Smooth muscle cell of the brain vasculature (primary cell): ENCODE measurements around the gene CFAP20DC.

Source experiments
- DNase-seq: peaks from one replicate; pipeline ENCODE4 v3.0.0-alpha.2; 2012; ENCODE audit warnings: low read depth, low spot score

The CFAP20DC gene

GRCh38 chr3:58801541-58801940 lies 248.3 kb downstream of the CFAP20DC start:
- DNase-seq: no peak

- no peak for DNase-seq
Measured at GRCh38 chr3:58800940-58801339, 248.9 kb downstream of the CFAP20DC start.

GRCh38 chr3:58800032-58800431 lies 249.8 kb downstream of the CFAP20DC start:
- DNase-seq: no peak

- no peak for DNase-seq
Measured at GRCh38 chr3:58799271-58799670, 250.6 kb downstream of the CFAP20DC start.

GRCh38 chr3:58798312-58798711 lies 251.5 kb downstream of the CFAP20DC start:
- no peak for DNase-seq

GRCh38 chr3:58794750-58795149 lies 255.1 kb downstream of the CFAP20DC start:
- no peak for DNase-seq

- DNase-seq: no peak
Measured at GRCh38 chr3:58793938-58794337, 255.9 kb downstream of the CFAP20DC start.

GRCh38 chr3:58792921-58793451 lies 256.8 kb downstream of the CFAP20DC start:
- DNase-seq: no peak

GRCh38 chr3:58789385-58789784 lies 260.4 kb downstream of the CFAP20DC start:
- DNase-seq: no peak

GRCh38 chr3:58784888-58785287 lies 264.9 kb downstream of the CFAP20DC start:
- no peak for DNase-seq

GRCh38 chr3:58784425-58784824 lies 265.4 kb downstream of the CFAP20DC start:
- no peak for DNase-seq

GRCh38 chr3:58783845-58784244 lies 266.0 kb downstream of the CFAP20DC start:
- no peak for DNase-seq

- DNase-seq: no peak
Measured at GRCh38 chr3:58779934-58780333, 269.9 kb downstream of the CFAP20DC start.

GRCh38 chr3:58776231-58776630 lies 273.6 kb downstream of the CFAP20DC start:
- no peak for DNase-seq

GRCh38 chr3:58772462-58772861 lies 277.4 kb downstream of the CFAP20DC start:
- DNase-seq: no peak

- DNase-seq: no peak
Measured at GRCh38 chr3:58769065-58769464, 280.8 kb downstream of the CFAP20DC start.

- DNase-seq: no peak
Measured at GRCh38 chr3:58766587-58767282, 283.1 kb downstream of the CFAP20DC start.

GRCh38 chr3:58755150-58755549 lies 294.7 kb downstream of the CFAP20DC start:
- DNase-seq: no peak

- no peak for DNase-seq
Measured at GRCh38 chr3:58754074-58754473, 295.8 kb downstream of the CFAP20DC start.

- no peak for DNase-seq
Measured at GRCh38 chr3:58751882-58752567, 297.8 kb downstream of the CFAP20DC start.

GRCh38 chr3:58751235-58751634 lies 298.6 kb downstream of the CFAP20DC start:
- no peak for DNase-seq

- DNase-seq: no peak
Measured at GRCh38 chr3:58749948-58750347, 299.9 kb downstream of the CFAP20DC start.

GRCh38 chr3:58748024-58748423 lies 301.8 kb downstream of the CFAP20DC start:
- DNase-seq: no peak
